ENCODE data around the gene GDF10. TPM values are rescaled to one million over a fixed set of nuclear protein-coding genes. Genes with fewer than 3 reads are reported as not detected.

Gene GDF10
- total RNA-seq, 1 experiment from 2014 or later, result not detected

GRCh38 chr10:47336387-47337134, 36.6 kb downstream of the GDF10 start:
- no peak for ATAC-seq
- ChIA-PET CTCF (no interaction called here), POLR2A (ENCODE audit: unreplicated experiment) (no interaction called here)
- no peaks in the 10 kb centered on the region for H3K4me1 ChIP-seq (ENCODE audit: insufficient read depth, low read length)
- H3K27me3 ChIP-seq (ENCODE audit: low read length), result peaks cover 7% of the 10 kb centered on the region
- no peaks in the 10 kb centered on the region for H3K9me2 ChIP-seq (replicated peaks; ENCODE audit: low read length)
- no peaks in the 10 kb centered on the region for H3K36me3 ChIP-seq (ENCODE audit: low read depth, low read length)
- H4K20me1 ChIP-seq (ENCODE audit: low read length), result no peaks in the 10 kb centered on the region
- TF ChIP-seq EZH2phosphoT487 (IDR thresholded peaks at IDR 0.05; ENCODE audit: borderline replicate concordance, low read length) (no peak), CTCF (conservative IDR thresholded peaks at IDR 0.05; ENCODE audit: low read depth, low read length) (no peak), EZH2 (IDR thresholded peaks at IDR 0.05; ENCODE audit: low read length, unreplicated experiment) (no peak)
- no peak overlapping the region for H2AFZ ChIP-seq (ENCODE audit: low read length)
- intact Hi-C loops (cut with micrococcal nuclease), result no loop called here
- DNase-seq, result no peak
- H3K9ac ChIP-seq (ENCODE audit: low read length), result no peak overlapping the region
- H3K79me2 ChIP-seq (ENCODE audit: low read length), result no peaks in the 10 kb centered on the region
- H3F3A ChIP-seq (ENCODE audit: low read length, unreplicated experiment), result no peaks in the 10 kb centered on the region
- no peaks in the 10 kb centered on the region for H3K9me3 ChIP-seq (ENCODE audit: low read length)
- no peak overlapping the region for H3K27ac ChIP-seq (ENCODE audit: low read length)
- H3K4me3 ChIP-seq (ENCODE audit: low read length), result no peak overlapping the region
- BruUV-seq (replicated peaks), result no TSS peak
- no peak overlapping the region for H3K4me2 ChIP-seq (ENCODE audit: low read length)

DNA sequence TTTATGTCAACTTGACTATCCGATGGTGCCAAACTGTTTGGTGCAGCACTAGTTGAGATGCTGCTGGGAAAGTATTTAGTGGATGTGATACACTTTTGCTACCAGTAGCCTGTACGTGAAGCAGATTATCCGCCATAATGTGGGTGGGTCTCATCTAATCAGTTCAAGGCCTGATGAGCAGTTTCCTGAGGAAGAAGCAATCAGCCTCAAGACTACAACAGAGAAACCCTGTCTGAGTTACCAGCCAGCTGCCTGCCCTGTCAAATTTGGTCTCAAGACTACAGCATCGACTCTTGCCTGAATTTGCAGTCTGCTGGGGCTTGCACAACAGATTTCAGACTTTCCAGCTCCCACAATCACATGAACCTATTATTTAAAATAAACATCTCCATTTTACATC, 37.3 kb downstream of the GDF10 start:
- Histone ChIP-seq H3K36me3 (ENCODE audit: low read depth, low read length) (no peaks in the 10 kb centered on the region), H3K9me3 (ENCODE audit: low read length) (no peaks in the 10 kb centered on the region), H3F3A (ENCODE audit: low read length, unreplicated experiment) (no peaks in the 10 kb centered on the region), H3K4me3 (ENCODE audit: low read length) (no peak overlapping the region), H3K79me2 (ENCODE audit: low read length) (no peaks in the 10 kb centered on the region), H3K9ac (ENCODE audit: low read length) (no peak overlapping the region), H3K9me2 (replicated peaks; ENCODE audit: low read length) (no peaks in the 10 kb centered on the region), H3K4me2 (ENCODE audit: low read length) (no peak overlapping the region), H3K27ac (ENCODE audit: low read length) (no peak overlapping the region), H4K20me1 (ENCODE audit: low read length) (no peaks in the 10 kb centered on the region), H3K4me1 (ENCODE audit: insufficient read depth, low read length) (no peaks in the 10 kb centered on the region), H2AFZ (ENCODE audit: low read length) (no peak overlapping the region), H3K27me3 (ENCODE audit: low read length) (peaks cover 7% of the 10 kb centered on the region)
- no TSS peak for BruUV-seq (replicated peaks)
- CTCF ChIA-PET, result no interaction called here
- intact Hi-C loops (cut with micrococcal nuclease), result no loop called here
- DNase-seq, result no peak
- ATAC-seq, result no peak
- POLR2A ChIA-PET (ENCODE audit: unreplicated experiment), result no interaction called here
- no peak for TF ChIP-seq CTCF (conservative IDR thresholded peaks at IDR 0.05; ENCODE audit: low read depth, low read length)

DNA sequence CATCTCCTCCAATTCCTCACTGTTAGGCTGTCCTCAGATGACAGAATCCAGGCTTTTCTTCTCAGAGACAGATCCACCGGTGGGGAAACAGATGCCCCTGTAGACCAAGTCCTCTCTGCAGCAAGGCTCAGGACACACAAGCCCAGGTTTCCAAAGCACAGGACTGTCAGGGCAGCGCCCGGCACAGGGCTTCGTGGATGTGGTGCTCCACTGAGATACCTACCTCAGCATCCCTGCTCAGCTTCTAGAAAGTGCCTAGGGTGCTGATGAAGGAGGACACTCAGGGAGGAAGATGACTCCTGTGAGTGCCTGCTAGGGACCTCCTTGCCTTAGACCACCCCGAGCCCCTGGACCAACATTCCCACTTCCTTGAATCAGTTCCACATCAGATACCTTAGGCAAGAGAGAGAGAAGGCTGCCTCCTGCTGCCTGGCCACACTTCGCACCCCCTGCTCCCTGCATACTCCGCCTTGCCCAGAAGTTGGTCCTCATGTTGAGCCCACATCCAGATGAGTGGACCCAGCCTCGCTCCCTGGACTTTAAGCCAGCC, 39.3 kb downstream of the GDF10 start:
- no TSS peak for BruUV-seq (replicated peaks)
- no peak for TF ChIP-seq EZH2phosphoT487 (IDR thresholded peaks at IDR 0.05; ENCODE audit: borderline replicate concordance, low read length)
- TF ChIP-seq CTCF (conservative IDR thresholded peaks at IDR 0.05; ENCODE audit: low read depth, low read length), result no peak
- no peak for TF ChIP-seq EZH2 (IDR thresholded peaks at IDR 0.05; ENCODE audit: low read length, unreplicated experiment)
- ATAC-seq, result no peak

More for the DNA sequence above, 39.3 kb downstream of the GDF10 start:
- Histone ChIP-seq H3K9me2 (replicated peaks; ENCODE audit: low read length) (no peaks in the 10 kb centered on the region), H3K27ac (ENCODE audit: low read length) (no peak overlapping the region), H3K79me2 (ENCODE audit: low read length) (no peaks in the 10 kb centered on the region), H3K36me3 (ENCODE audit: low read depth, low read length) (no peaks in the 10 kb centered on the region), H3K4me2 (ENCODE audit: low read length) (no peak overlapping the region), H3K4me1 (ENCODE audit: insufficient read depth, low read length) (no peaks in the 10 kb centered on the region), H3K4me3 (ENCODE audit: low read length) (no peak overlapping the region), H3K9me3 (ENCODE audit: low read length) (no peaks in the 10 kb centered on the region), H3K9ac (ENCODE audit: low read length) (no peak overlapping the region), H3K27me3 (ENCODE audit: low read length) (peaks cover 3% of the 10 kb centered on the region; the same call in 1 of the 2 replicates), H4K20me1 (ENCODE audit: low read length) (no peaks in the 10 kb centered on the region), H3F3A (ENCODE audit: low read length, unreplicated experiment) (no peaks in the 10 kb centered on the region), H2AFZ (ENCODE audit: low read length) (no peak overlapping the region)
- CTCF ChIA-PET, result no interaction called here
- POLR2A ChIA-PET (ENCODE audit: unreplicated experiment), result no interaction called here
- DNase-seq, result no peak
- intact Hi-C loops (cut with micrococcal nuclease), result no loop called here
